PC-3 (cell line): ENCODE measurements around the gene MAP3K9. TPM values are rescaled to one million over a fixed set of nuclear protein-coding genes. Genes with fewer than 3 reads are reported as not detected.
A peak's percentile ranks its signal among the peaks of the same experiment; 100 is the strongest.

Experiments used
- ATAC-seq: fragments of 200-7000 bp; cut with Tn5 transposase; 2 replicates; pipeline ENCODE4 v1.9.1; 2020; ENCODE audit warnings: mild to moderate bottlenecking, moderate library complexity
- Bru-seq: library from RNA; stranded (reverse); fragments of 400-500 nt; gene quantifications from one replicate; lab custom pipeline; 2021; lab: Mats Ljungman, UMichigan
- BruChase-seq, 2 experiments: library from RNA; stranded (reverse); fragments of 400-500 nt; gene quantifications; one replicate each; lab custom pipeline; 2021; lab: Mats Ljungman, UMichigan
- BruUV-seq: library from RNA; stranded (reverse); fragments of 400-500 nt; replicated peaks from 2 replicates; lab custom pipeline; 2021; lab: Mats Ljungman, UMichigan
- CTCF ChIA-PET: fragments of 300-600 bp; sonication (Branson Sonifier 250); formaldehyde crosslinking; loops from one replicate; lab custom pipeline; 2022; ENCODE audit warnings: antibody characterized with exemption; lab: Charles Lee
- POLR2A ChIA-PET: fragments of 300-600 bp; sonication (Branson Sonifier 250); formaldehyde crosslinking; loops from one replicate; lab custom pipeline; 2022; ENCODE audit warnings: antibody characterized with exemption; ENCODE audit not compliant: unreplicated experiment; lab: Charles Lee
- DNase-seq: peaks from one replicate; pipeline ENCODE4 v3.0.0-alpha.2; 2015
- H2AFZ ChIP-seq: fragments of 300-600 bp; sonication (generic); 2 replicates; pipeline ENCODE4 v1.6.0; 2016; ENCODE audit warnings: antibody characterized with exemption, low read length
- H3F3A ChIP-seq: fragments of 300-600 bp; sonication (generic); one replicate; pipeline ENCODE4 v1.6.0; 2017; ENCODE audit warnings: antibody characterized with exemption, low read length, control low read depth, mild to moderate bottlenecking; ENCODE audit not compliant: unreplicated experiment
- H3K27ac ChIP-seq: fragments of 300-600 bp; sonication (generic); 2 replicates; pipeline ENCODE4 v1.5.1; 2016; ENCODE audit warnings: mild to moderate bottlenecking, low read length
- H3K27me3 ChIP-seq: fragments of 300-600 bp; sonication (generic); 2 replicates; pipeline ENCODE4 v1.6.1; 2016; ENCODE audit warnings: low read length, mixed read lengths
- H3K36me3 ChIP-seq: fragments of 300-600 bp; sonication (generic); 2 replicates; pipeline ENCODE4 v1.6.1; 2016; ENCODE audit warnings: low read depth, mixed run types, low read length, mixed read lengths
- H3K4me1 ChIP-seq: fragments of 300-600 bp; sonication (generic); 2 replicates; pipeline ENCODE4 v1.5.1; 2016; ENCODE audit warnings: low read length; ENCODE audit not compliant: insufficient read depth
- H3K4me2 ChIP-seq: fragments of 300-600 bp; sonication (generic); 2 replicates; pipeline ENCODE4 v1.6.0; 2016; ENCODE audit warnings: low read length
- H3K4me3 ChIP-seq: fragments of 300-600 bp; sonication (generic); 2 replicates; pipeline ENCODE4 v1.5.1; 2016; ENCODE audit warnings: mild to moderate bottlenecking, low read length, mixed read lengths
- H3K79me2 ChIP-seq: fragments of 300-600 bp; sonication (generic); 2 replicates; pipeline ENCODE4 v1.6.1; 2017; ENCODE audit warnings: low read length, mixed read lengths
- H3K9ac ChIP-seq: fragments of 300-600 bp; sonication (generic); 2 replicates; pipeline ENCODE4 v1.6.0; 2016; ENCODE audit warnings: mild to moderate bottlenecking, low read length
- H3K9me2 ChIP-seq: fragments of 300-600 bp; sonication (generic); replicated peaks from 2 replicates; pipeline ENCODE4 v1.6.1; 2016; ENCODE audit warnings: mixed run types, low read length, mixed read lengths
- H3K9me3 ChIP-seq: fragments of 300-600 bp; sonication (generic); 2 replicates; pipeline ENCODE4 v1.6.1; 2016; ENCODE audit warnings: low read length, mixed read lengths
- H4K20me1 ChIP-seq: fragments of 300-600 bp; sonication (generic); 2 replicates; pipeline ENCODE4 v1.6.1; 2016; ENCODE audit warnings: low read length, mixed read lengths
- CTCF ChIP-seq: fragments of 300-600 bp; sonication (generic); conservative IDR thresholded peaks from 2 replicates; pipeline ENCODE4 v1.5.1; 2017; ENCODE audit warnings: antibody characterized with exemption, low read depth, mild to moderate bottlenecking, low read length
- EZH2 ChIP-seq: fragments of 300-600 bp; sonication (generic); IDR thresholded peaks from one replicate; pipeline ENCODE4 v1.6.1; 2017; ENCODE audit warnings: antibody characterized with exemption, mild to moderate bottlenecking, low read length; ENCODE audit not compliant: unreplicated experiment
- EZH2phosphoT487 ChIP-seq: fragments of 300-600 bp; sonication (generic); IDR thresholded peaks from 2 replicates; pipeline ENCODE4 v1.6.1; 2018; ENCODE audit warnings: mild to moderate bottlenecking, antibody characterized with exemption, low read length, borderline replicate concordance
- intact Hi-C: fragments of 100-400 bp; cut with micrococcal nuclease; formaldehyde crosslinking; loops from 2 replicates; pipeline ENCODE4 v1.9.0; 2023
- long read RNA-seq: library from polyadenylated mRNA; unstranded; transcript quantifications from one replicate; pipeline ENCODE4 v2.0.0, GENCODE V29; 2021; ENCODE audit not compliant: unreplicated experiment
- total RNA-seq: library from RNA; depleted of rRNA; stranded (reverse); fragments of >200 nt; gene quantifications from 2 replicates; pipeline ENCODE4 v1.2.3, GENCODE V29; 2014; rRNA removed

MAP3K9 gene
- 13.4 and 14.3 TPM in 2 replicates for total RNA-seq
- percentile 89 among the genes with signal in this experiment for Bru-seq, nascent RNA
- percentile 91 among the genes with signal in this experiment for BruChase-seq, experiment 1, labeled RNA remaining after a 6-hour chase
- BruChase-seq, experiment 2, labeled RNA remaining after a 2-hour chase = percentile 87 among the genes with signal in this experiment
- long read RNA-seq, full-length matches to known transcripts = 2 of 33 reads
- long read RNA-seq, partial matches to known transcripts = 16 of 33 reads
- long read RNA-seq, other reads (novel, unspliced or antisense) = 15 of 33 reads

- H3K9me3 ChIP-seq = no peaks in the 10 kb centered on the region
- no TSS peak for BruUV-seq
- ChIA-PET CTCF (interaction anchor here (0.5 to 1.9 kb wide), 16 partner anchors 8 to 449 kb away, joined by 3 to 24 read pairs (median 4); partner anchors contain the start of gene PCNX1), POLR2A (interaction anchor here (0.5 to 1.4 kb wide), 9 partner anchors 29 to 1909 kb away, joined by 3 to 23 read pairs (median 6); no protein-coding TSS in a partner anchor)
- DNase-seq (peak; percentile 98), ATAC-seq (peak; percentile 89)
- intact Hi-C loops = loop anchor here (1.0 to 5.0 kb wide), 7 partner anchors 27 to 451 kb away; partner anchors contain the start of genes COX16, MED6 and TTC9
- H3K9me2 ChIP-seq = no peaks in the 10 kb centered on the region
- peak within 1 kb of the TSS; percentile 13 for H3K27ac ChIP-seq
- H3K4me3 ChIP-seq = peak within 1 kb of the TSS; percentile 83
- TF ChIP-seq EZH2phosphoT487 = no peak
- H3K79me2 ChIP-seq = peaks cover 88% of the 10 kb centered on the region
- H3F3A ChIP-seq = no peaks in the 10 kb centered on the region
- peaks cover 39% of the 10 kb centered on the region for H3K4me1 ChIP-seq
- peak within 1 kb of the TSS; percentile 91 for H3K4me2 ChIP-seq
- peak within 1 kb of the TSS; percentile 86 for H2AFZ ChIP-seq
- H3K36me3 ChIP-seq = no peaks in the 10 kb centered on the region
- peak within 1 kb of the TSS; percentile 65 for H3K9ac ChIP-seq
- H4K20me1 ChIP-seq = peaks cover 8% of the 10 kb centered on the region
- H3K27me3 ChIP-seq = no peaks in the 10 kb centered on the region
These were observed at the start of gene MAP3K9 for GRCh38 chr14:70809225-70810219. Gene MAP3K9 (minus strand): TSS chr14:70809513. CDS start chr14:70809171, 342 bp downstream.

- H3K27ac ChIP-seq = no peak overlapping the region
- peak; percentile 20; the same call in 1 of the 2 replicates for TF ChIP-seq CTCF
- no peak for TF ChIP-seq EZH2phosphoT487
- H3K27me3 ChIP-seq = no peaks in the 10 kb centered on the region
- H3K4me3 ChIP-seq = no peak overlapping the region
- 0 out of 2 replicates have a peak, but pooled peaks cover 3% of the 10 kb centered on the region for H4K20me1 ChIP-seq
- H2AFZ ChIP-seq = no peak overlapping the region
- H3K9me3 ChIP-seq = no peaks in the 10 kb centered on the region
- ChIA-PET CTCF (no interaction called here), POLR2A (no interaction called here)
- H3F3A ChIP-seq = peaks cover 6% of the 10 kb centered on the region
- no peaks in the 10 kb centered on the region for H3K9me2 ChIP-seq
- ATAC-seq (no peak), DNase-seq (no peak)
- no peaks in the 10 kb centered on the region for H3K36me3 ChIP-seq
- no peaks in the 10 kb centered on the region for H3K79me2 ChIP-seq
- intact Hi-C loops = no loop called here
- no peak overlapping the region for H3K9ac ChIP-seq
- H3K4me2 ChIP-seq = no peak overlapping the region
- H3K4me1 ChIP-seq = peaks cover 16% of the 10 kb centered on the region
- BruUV-seq = no TSS peak
These were observed 49.3 kb upstream of the MAP3K9 start for GRCh38 chr14:70858641-70859040.

- Histone ChIP-seq H3F3A (peaks cover 6% of the 10 kb centered on the region), H3K27me3 (no peaks in the 10 kb centered on the region), H3K27ac (no peak overlapping the region), H3K36me3 (no peaks in the 10 kb centered on the region), H2AFZ (no peak overlapping the region), H3K9me2 (no peaks in the 10 kb centered on the region), H3K9me3 (no peaks in the 10 kb centered on the region), H3K4me3 (no peak overlapping the region), H3K9ac (no peak overlapping the region), H3K79me2 (no peaks in the 10 kb centered on the region), H4K20me1 (0 out of 2 replicates have a peak, but pooled peaks cover 3% of the 10 kb centered on the region), H3K4me2 (peak overlapping the region; percentile 18), H3K4me1 (peaks cover 16% of the 10 kb centered on the region)
- DNase-seq = no peak
- CTCF ChIA-PET = no interaction called here
- POLR2A ChIA-PET = no interaction called here
- intact Hi-C loops = no loop called here
- no peak for ATAC-seq
- TF ChIP-seq EZH2 (no peak), EZH2phosphoT487 (no peak), CTCF (no peak)
- no TSS peak for BruUV-seq
These were observed 48.2 kb upstream of the MAP3K9 start for GRCh38 chr14:70857496-70857890.
